ENCODE results near the gene SRP14. TPM values are rescaled to one million over a fixed set of nuclear protein-coding genes. Genes with fewer than 3 reads are reported as not detected.
A peak's percentile ranks its signal among the peaks of the same experiment; 100 is the strongest.
"Not testable (repeated sequence)": the region's sequence is repeated elsewhere in the genome, so short reads cannot be mapped to it uniquely, and the experiment has no call there.

Gene SRP14
- total RNA-seq, 4 donors from 2014 or later, result 327 to 576 (median 408) TPM

DNA sequence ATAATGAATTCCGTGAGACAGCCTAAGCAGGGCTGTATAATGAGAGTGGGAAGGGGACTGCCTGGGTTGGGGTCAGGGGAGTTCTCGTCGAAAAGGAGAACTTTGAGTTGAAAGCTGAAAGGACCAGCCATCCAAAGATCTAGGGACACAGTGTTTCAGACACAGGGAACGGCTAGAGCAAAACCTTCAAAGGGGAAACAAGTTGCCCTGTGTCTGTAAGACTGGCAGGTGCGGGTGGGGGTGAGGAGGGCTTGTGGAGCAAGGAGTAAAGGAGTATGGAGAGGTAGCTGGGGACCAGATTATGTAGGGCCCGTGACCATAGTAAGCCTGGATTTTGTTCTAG is 1.3 kb upstream of the SRP14 start:
- intact Hi-C loops (cut with DNase I), result no loop called here

DNA sequence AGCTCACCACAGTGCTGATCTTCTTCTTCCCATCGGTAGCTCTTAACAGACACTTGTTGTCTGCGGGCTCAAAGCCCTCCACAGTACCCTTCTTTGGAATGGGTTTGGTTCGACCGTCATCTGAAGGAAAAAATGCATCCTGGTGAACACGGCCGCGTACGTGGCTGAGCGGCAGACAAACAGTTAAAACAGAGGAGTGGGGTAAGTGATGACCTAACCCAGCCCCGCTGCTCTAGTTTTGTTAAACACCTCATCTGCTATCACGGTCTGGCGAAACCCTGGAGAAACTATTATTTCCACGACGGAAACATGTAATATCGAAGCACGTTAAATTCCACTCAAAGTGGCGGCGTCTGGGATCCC is 725 bp downstream of the SRP14 start:
- Histone ChIP-seq H3K9me3 (no peaks in the 10 kb centered on the region), H3K27me3 (no peaks in the 10 kb centered on the region), H3K27ac (peak overlapping the region; percentile 85 to 98 (median 90)), H3K4me1 (peaks cover 14% of the 10 kb centered on the region in 2 donors), H3K36me3 (peaks cover 31 to 35% of the 10 kb centered on the region in 2 donors), H3K4me3 (replicated peaks in 1 of 3) (peak overlapping the region; percentile 50 to 73 (median 64))
- TF ChIP-seq POLR2A (IDR thresholded peaks at IDR 0.05), result no peak
- TF ChIP-seq, protein P1, sequence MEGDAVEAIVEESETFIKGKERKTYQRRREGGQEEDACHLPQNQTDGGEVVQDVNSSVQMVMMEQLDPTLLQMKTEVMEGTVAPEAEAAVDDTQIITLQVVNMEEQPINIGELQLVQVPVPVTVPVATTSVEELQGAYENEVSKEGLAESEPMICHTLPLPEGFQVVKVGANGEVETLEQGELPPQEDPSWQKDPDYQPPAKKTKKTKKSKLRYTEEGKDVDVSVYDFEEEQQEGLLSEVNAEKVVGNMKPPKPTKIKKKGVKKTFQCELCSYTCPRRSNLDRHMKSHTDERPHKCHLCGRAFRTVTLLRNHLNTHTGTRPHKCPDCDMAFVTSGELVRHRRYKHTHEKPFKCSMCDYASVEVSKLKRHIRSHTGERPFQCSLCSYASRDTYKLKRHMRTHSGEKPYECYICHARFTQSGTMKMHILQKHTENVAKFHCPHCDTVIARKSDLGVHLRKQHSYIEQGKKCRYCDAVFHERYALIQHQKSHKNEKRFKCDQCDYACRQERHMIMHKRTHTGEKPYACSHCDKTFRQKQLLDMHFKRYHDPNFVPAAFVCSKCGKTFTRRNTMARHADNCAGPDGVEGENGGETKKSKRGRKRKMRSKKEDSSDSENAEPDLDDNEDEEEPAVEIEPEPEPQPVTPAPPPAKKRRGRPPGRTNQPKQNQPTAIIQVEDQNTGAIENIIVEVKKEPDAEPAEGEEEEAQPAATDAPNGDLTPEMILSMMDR (IDR thresholded peaks at IDR 0.05), result no peak
- WGBS, 2 donors, result 1 to 2% methylated on average over 18 of the region's 18 CpGs
- intact Hi-C loops (cut with DNase I), result no loop called here
- DNase-seq, result no peak

More for the DNA sequence above, 1.3 kb upstream of the SRP14 start:
- 71 to 74% methylated on average over 6 of the region's 6 CpGs for WGBS, 2 donors
- Histone ChIP-seq H3K4me3 (replicated peaks in 1 of 3) (no peak overlapping the region), H3K4me1 (peaks cover 15 to 26% of the 10 kb centered on the region in 2 donors), H3K27ac (peak overlapping the region in 1 of 3 donors; percentile 98), H3K9me3 (no peaks in the 10 kb centered on the region), H3K36me3 (peaks cover 15 to 16% of the 10 kb centered on the region in 2 donors), H3K27me3 (no peaks in the 10 kb centered on the region)
- no peak for TF ChIP-seq POLR2A (IDR thresholded peaks at IDR 0.05)
- TF ChIP-seq, protein P1 (IDR thresholded peaks at IDR 0.05), result no peak
- DNase-seq, result no peak

DNA sequence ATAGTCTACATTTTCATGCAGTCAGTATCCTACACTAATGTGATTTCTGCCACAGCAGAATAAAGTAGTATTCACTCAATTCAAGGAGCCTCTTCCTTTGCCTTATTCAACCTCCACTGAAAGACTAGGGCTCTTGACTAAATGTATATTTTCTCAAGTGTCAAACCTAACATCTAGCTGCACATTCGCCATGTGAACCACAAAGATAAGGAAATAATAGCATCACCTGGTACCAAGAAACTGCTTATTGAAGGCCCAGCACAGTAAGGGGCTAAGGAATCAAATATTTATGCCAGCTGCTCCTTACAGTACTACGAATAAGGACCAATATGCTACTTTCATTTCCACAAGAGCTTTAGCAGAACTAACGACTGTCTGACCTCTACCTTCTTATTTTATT is 1.3 kb downstream of the SRP14 start:
- intact Hi-C loops (cut with DNase I), result no loop called here
- Histone ChIP-seq H3K27ac (peak overlapping the region in 1 of 3 donors; percentile 98), H3K36me3 (peaks cover 36 to 40% of the 10 kb centered on the region in 2 donors), H3K27me3 (no peaks in the 10 kb centered on the region), H3K4me1 (peaks cover 14% of the 10 kb centered on the region in 2 donors), H3K4me3 (replicated peaks in 1 of 3) (peak overlapping the region in 1 of 3 donors; percentile 73), H3K9me3 (no peaks in the 10 kb centered on the region)
- WGBS, 2 donors, result 34 to 39% methylated on average over 3 of the region's 3 CpGs
- no peak for DNase-seq
- TF ChIP-seq POLR2A (IDR thresholded peaks at IDR 0.05), result no peak
- TF ChIP-seq, protein P1 (IDR thresholded peaks at IDR 0.05), result no peak

GRCh38 chr15:40035182-40035581 is 3.8 kb downstream of the SRP14 start:
- DNase-seq; intact Hi-C loops (cut with DNase I); H3K27ac ChIP-seq; H3K27me3 ChIP-seq; H3K4me3 ChIP-seq (replicated peaks in 1 of 3); H3K9me3 ChIP-seq: not testable (repeated sequence)
- Histone ChIP-seq H3K4me1 (peaks cover 10 to 11% of the 10 kb centered on the region in 2 donors), H3K36me3 (peaks cover 54 to 60% of the 10 kb centered on the region in 2 donors)
- WGBS, 2 donors, result 90 to 100% methylated on average over 1 of the region's 1 CpG

GRCh38 chr15:40034186-40034946 is 4.6 kb downstream of the SRP14 start:
- Histone ChIP-seq H3K4me1 (peaks cover 6 to 7% of the 10 kb centered on the region in 2 donors), H3K9me3 (no peaks in the 10 kb centered on the region), H3K27ac (no peak overlapping the region), H3K36me3 (peaks cover 54 to 63% of the 10 kb centered on the region in 2 donors), H3K4me3 (replicated peaks in 1 of 3) (no peak overlapping the region), H3K27me3 (no peaks in the 10 kb centered on the region)
- DNase-seq, result no peak
- intact Hi-C loops (cut with DNase I), result no loop called here
- WGBS, 2 donors, result 92 to 95% methylated on average over 3 of the region's 3 CpGs
- TF ChIP-seq, protein P1 (IDR thresholded peaks at IDR 0.05), result no peak
- TF ChIP-seq POLR2A (IDR thresholded peaks at IDR 0.05), result no peak
